PFSK-1 (cell line): ENCODE data around the gene WNT7B.

Experiments
- FOXP2 ChIP-seq: optimal IDR thresholded peaks from 2 replicates; pipeline ENCODE3; 2011; ENCODE audit warnings: borderline replicate concordance, control low read depth, inconsistent platforms; ENCODE audit not compliant: insufficient read depth; ENCODE audit errors: extremely low read length, extremely low read depth
- POLR2AphosphoS5 ChIP-seq: IDR thresholded peaks from 2 replicates; pipeline ENCODE4 v1.6.1; 2012; ENCODE audit warnings: low read depth, mild to moderate bottlenecking, control low read depth, low read length, moderate library complexity
- REST ChIP-seq, 2 experiments: IDR thresholded peaks; 2 replicates each; pipeline versions ENCODE4 v1.6.1 to v1.8.0; 2011 to 2012; ENCODE audit warnings: low read depth in 2 of 2, low read length in 2 of 2, control low read depth in 1 of 2, inconsistent platforms in 1 of 2, mild to moderate bottlenecking in 1 of 2, moderate library complexity in 1 of 2; ENCODE audit not compliant: insufficient read depth in 1 of 2
- SIN3A ChIP-seq: IDR thresholded peaks from 2 replicates; pipeline ENCODE4 v1.6.1; 2012; ENCODE audit warnings: mild to moderate bottlenecking, low read length, moderate library complexity, borderline replicate concordance; ENCODE audit not compliant: insufficient read depth
- TAF1 ChIP-seq: IDR thresholded peaks from 2 replicates; pipeline ENCODE4 v1.6.1; 2012; ENCODE audit warnings: low read length, control low read depth, borderline replicate concordance; ENCODE audit not compliant: insufficient read depth

Gene WNT7B

GRCh38 chr22:45897736-45898135, 79.2 kb downstream of the WNT7B start:
- TF ChIP-seq REST (IDR thresholded peaks at IDR 0.05; ENCODE audit: insufficient read depth in 1 of 2, low read depth in 2 of 2, low read length in 2 of 2) (no peak), TAF1 (no peak), FOXP2 (no peak), POLR2AphosphoS5 (no peak), SIN3A (no peak)

- TF ChIP-seq REST (IDR thresholded peaks at IDR 0.05; ENCODE audit: insufficient read depth in 1 of 2, low read depth in 2 of 2, low read length in 2 of 2) (no peak), TAF1 (no peak), SIN3A (no peak), POLR2AphosphoS5 (no peak), FOXP2 (no peak)
Observed at GRCh38 chr22:45896964-45897538, 79.9 kb downstream of the WNT7B start.

GRCh38 chr22:45896153-45896951, 80.6 kb downstream of the WNT7B start:
- TF ChIP-seq FOXP2 (no peak), SIN3A (no peak), POLR2AphosphoS5 (no peak), TAF1 (no peak), REST (IDR thresholded peaks at IDR 0.05; ENCODE audit: insufficient read depth in 1 of 2, low read depth in 2 of 2, low read length in 2 of 2) (no peak)

DNA sequence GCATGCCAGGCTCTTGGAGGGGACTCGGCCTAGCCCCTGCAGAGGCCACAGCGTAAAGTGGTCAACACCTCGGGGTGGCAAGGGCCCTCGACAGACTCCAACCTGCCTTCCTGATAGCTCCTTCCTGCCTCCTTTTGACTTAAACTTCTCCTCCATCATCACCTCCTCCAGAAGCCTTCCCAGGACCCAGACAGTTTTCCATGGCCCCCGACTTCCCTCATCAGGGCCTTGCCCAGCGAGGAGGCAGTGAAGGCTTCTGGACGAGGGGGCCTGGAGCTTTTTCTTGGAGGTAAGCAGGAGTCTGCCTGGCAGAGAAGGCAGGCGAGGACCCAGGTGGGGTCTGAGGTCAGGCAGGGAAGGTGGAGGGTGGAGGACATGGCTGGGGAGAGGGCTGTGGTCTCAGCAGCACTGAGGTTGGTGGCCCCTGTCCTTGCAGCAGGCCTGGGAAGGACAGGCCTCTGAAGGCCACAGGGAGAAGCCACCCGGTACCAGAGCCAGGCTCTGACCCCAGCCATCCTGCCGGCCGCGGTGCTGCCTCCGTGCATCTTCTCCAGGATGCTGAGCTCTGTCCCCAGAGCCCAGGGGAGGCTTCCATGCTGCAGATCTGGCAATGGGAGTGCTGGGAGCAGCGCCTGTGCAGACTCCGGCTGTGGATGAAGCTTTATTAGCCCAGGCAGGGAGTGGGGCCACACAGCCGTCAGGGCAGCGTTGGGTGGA, 81.4 kb downstream of the WNT7B start:
- TF ChIP-seq SIN3A (no peak), REST (IDR thresholded peaks at IDR 0.05; ENCODE audit: insufficient read depth in 1 of 2, low read depth in 2 of 2, low read length in 2 of 2) (no peak), POLR2AphosphoS5 (no peak), TAF1 (no peak), FOXP2 (no peak)
